NB4 (cell line): ENCODE results near the gene SPIRE2.
"Not testable (repeated sequence)": the region's sequence is repeated elsewhere in the genome, so short reads cannot be mapped to it uniquely, and the experiment has no call there.

Experiments used
- DNase-seq: peaks from one replicate; pipeline ENCODE4 v3.0.0; 2010; ENCODE audit warnings: low read depth
- H3K4me3 ChIP-seq: one replicate; pipeline ENCODE4 v1.5.1; 2011; ENCODE audit warnings: mild to moderate bottlenecking, low read depth, low read length, moderate library complexity
- MYC ChIP-seq: IDR thresholded peaks from 2 replicates; pipeline ENCODE4 v1.6.1; 2011; ENCODE audit warnings: low read depth, low read length
- POLR2A ChIP-seq: IDR thresholded peaks from 2 replicates; pipeline ENCODE4 v1.6.1; 2011; ENCODE audit warnings: mild to moderate bottlenecking; ENCODE audit not compliant: insufficient read length; ENCODE audit errors: extremely low read depth
- TF ChIP-seq, protein P1 (sequence below): IDR thresholded peaks from 2 replicates; pipeline ENCODE4 v1.6.1; 2011; ENCODE audit warnings: low read depth, low read length
- TF ChIP-seq, protein P2 (sequence below): IDR thresholded peaks from one replicate; pipeline ENCODE4 v1.5.1; 2012; ENCODE audit warnings: low read depth, low read length

Gene SPIRE2, protein sequence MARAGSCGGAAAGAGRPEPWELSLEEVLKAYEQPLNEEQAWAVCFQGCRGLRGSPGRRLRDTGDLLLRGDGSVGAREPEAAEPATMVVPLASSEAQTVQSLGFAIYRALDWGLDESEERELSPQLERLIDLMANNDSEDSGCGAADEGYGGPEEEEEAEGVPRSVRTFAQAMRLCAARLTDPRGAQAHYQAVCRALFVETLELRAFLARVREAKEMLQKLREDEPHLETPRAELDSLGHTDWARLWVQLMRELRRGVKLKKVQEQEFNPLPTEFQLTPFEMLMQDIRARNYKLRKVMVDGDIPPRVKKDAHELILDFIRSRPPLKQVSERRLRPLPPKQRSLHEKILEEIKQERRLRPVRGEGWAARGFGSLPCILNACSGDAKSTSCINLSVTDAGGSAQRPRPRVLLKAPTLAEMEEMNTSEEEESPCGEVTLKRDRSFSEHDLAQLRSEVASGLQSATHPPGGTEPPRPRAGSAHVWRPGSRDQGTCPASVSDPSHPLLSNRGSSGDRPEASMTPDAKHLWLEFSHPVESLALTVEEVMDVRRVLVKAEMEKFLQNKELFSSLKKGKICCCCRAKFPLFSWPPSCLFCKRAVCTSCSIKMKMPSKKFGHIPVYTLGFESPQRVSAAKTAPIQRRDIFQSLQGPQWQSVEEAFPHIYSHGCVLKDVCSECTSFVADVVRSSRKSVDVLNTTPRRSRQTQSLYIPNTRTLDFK

DNA sequence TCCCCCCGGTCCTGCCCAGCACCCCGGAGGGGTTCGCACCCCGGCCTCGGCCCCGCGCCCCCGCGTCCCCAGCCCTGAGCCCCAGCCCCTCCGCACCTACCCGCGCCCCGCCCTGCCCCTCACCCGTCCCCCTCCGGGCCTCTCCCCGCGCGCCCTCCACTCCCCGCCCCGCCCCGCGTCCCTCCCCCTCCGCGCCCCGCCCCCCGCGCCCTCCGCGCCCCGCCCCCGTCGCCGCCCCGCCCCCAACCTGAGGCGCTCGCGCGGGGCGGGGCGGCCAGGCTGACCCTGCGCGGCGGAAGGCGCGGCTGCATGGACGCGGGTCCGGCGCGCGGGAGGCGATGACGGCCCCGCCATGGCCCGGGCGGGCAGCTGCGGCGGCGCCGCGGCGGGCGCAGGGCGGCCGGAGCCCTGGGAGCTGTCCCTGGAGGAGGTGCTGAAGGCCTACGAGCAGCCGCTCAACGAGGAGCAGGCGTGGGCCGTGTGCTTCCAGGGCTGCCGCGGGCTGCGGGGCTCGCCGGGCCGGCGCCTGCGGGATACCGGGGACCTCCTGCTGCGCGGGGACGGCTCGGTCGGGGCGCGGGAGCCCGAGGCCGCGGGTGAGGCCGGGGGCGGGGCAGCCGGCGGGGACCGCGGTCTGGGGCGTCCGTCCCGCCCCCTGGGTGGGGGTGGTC is at the start of gene SPIRE2:
Gene SPIRE2 (plus strand): TSS at position 277 of the 671 bp plus-strand sequence. CDS start 76 bp downstream, at position 353.
- DNase-seq: peak; percentile 84
- H3K4me3 ChIP-seq: peak within 1 kb of the TSS; percentile 21
- TF ChIP-seq POLR2A: no peak
- TF ChIP-seq, protein P1, sequence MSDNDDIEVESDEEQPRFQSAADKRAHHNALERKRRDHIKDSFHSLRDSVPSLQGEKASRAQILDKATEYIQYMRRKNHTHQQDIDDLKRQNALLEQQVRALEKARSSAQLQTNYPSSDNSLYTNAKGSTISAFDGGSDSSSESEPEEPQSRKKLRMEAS: peak; percentile 65
- peak; percentile 40; the same call in 1 of the 2 replicates for TF ChIP-seq MYC

DNA sequence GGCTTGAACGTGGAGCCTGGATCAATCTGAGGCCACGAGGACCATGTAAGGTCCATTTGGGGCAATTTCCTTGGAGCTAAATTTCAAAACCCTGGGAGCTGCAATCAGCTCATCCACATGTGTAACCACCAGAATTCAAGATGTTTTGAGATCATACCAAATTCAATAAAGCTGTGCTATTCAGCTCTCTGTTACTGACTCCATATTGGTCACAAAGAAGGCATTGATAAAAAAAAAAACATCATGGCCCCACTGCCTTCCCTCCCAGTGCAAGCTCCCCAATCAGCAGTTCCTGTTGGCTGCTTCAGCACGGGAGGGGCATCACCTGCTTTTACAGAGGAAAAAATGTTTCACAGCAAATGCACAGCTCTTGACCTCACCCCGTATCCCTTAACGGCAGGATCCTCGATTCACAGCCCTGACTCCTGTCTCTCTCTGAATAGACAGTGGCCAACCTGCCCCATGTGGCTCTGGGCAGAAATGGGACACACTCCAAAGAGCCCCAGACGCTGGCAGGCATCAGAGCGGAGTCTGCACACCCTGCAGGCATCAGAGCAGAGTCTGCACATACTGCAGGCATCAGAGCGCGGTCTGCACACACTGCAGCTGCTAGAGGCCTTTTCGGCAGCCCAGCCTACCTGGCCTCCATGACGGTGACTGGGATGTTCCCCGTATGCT is 48.9 kb upstream of the SPIRE2 start:
- TF ChIP-seq, protein P2, sequence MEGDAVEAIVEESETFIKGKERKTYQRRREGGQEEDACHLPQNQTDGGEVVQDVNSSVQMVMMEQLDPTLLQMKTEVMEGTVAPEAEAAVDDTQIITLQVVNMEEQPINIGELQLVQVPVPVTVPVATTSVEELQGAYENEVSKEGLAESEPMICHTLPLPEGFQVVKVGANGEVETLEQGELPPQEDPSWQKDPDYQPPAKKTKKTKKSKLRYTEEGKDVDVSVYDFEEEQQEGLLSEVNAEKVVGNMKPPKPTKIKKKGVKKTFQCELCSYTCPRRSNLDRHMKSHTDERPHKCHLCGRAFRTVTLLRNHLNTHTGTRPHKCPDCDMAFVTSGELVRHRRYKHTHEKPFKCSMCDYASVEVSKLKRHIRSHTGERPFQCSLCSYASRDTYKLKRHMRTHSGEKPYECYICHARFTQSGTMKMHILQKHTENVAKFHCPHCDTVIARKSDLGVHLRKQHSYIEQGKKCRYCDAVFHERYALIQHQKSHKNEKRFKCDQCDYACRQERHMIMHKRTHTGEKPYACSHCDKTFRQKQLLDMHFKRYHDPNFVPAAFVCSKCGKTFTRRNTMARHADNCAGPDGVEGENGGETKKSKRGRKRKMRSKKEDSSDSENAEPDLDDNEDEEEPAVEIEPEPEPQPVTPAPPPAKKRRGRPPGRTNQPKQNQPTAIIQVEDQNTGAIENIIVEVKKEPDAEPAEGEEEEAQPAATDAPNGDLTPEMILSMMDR: no peak
- no peak for TF ChIP-seq POLR2A
- TF ChIP-seq, protein P1: no peak
- TF ChIP-seq MYC: no peak
- DNase-seq: no peak
- H3K4me3 ChIP-seq: no peak overlapping the region

DNA sequence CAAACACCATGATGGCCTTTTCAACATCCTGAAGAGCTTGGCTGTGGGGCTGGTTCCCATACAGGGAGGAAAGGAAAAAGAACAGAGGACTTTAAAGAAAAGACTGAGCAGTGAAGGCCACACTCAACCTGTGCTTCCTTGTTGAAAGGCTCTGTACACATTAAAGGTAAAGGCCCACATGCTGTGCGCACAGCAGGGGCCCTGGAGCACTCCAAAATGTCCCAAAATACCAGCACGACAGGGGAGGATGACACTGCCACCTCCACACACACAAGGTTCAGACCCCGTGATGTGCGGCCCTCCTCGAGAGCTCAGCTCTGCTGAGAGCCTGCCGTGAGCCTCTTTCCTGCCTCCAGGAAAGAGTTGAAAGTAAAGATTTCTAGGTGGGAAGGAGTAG is 48.4 kb upstream of the SPIRE2 start:
- no peak for DNase-seq
- no peak overlapping the region for H3K4me3 ChIP-seq
- TF ChIP-seq MYC: no peak
- no peak for TF ChIP-seq POLR2A
- TF ChIP-seq, protein P2: no peak
- TF ChIP-seq, protein P1: no peak

DNA sequence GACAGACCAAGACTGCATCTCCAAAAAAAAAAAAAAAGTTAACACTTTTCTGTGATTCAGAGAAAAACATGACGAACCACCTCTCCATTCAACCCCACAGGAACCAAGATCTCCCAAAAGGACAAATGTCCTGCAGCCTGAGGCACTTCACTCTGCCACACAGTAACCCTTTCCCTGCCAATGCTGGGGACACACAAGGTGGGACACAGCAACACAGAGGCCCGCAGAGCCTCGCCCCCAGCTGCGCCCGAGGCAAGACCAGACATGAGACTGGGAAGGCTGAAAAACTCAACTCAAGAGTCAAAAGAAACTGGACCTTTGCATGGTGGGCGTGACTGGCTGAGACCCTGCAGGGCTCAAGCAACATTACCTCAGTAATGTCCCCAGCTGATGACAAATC is 45.8 kb upstream of the SPIRE2 start:
- TF ChIP-seq, protein P2: no peak
- no peak for TF ChIP-seq POLR2A
- TF ChIP-seq, protein P1: no peak
- no peak for DNase-seq
- H3K4me3 ChIP-seq: no peak overlapping the region

DNA sequence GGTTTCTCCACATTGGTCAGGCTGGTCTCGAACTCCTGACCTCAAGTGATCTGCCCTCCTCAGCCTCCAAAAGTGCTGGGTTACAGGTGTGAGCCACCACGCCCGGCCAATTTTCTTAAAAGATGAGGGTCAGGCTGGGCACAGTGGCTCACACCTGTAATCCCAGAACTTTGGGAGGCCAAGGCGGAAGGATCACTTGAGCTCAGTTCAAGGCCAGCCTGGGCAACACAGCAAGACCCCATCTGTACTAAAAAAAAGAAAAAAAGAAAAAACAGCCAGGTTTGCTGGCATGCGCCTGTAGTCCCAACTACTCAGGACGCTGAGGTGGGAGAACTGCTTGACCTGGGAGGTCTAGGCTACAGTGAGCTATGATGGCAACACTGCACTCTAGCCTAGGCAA is 44.3 kb upstream of the SPIRE2 start:
- not testable (repeated sequence) for DNase-seq, H3K4me3 ChIP-seq

DNA sequence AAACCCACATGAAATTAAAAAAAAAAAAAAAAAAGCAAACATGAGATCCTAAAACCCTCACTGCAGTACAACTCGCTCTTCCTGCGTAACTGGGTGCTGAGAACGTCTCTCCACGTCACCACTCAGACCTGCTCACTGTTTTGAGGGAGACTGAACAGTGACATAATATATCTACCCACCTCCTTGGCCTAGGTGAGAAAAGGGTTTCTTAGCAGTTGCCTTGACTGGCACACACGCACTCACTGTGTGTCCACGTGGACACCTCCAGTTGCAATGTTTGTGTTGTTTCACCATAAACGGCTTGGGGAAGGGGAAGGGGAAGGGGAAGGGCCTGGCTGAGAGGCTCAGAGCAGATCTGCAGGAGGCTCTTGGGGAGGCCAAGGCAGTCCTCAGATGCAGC is 43.9 kb upstream of the SPIRE2 start:
- DNase-seq: no peak
- TF ChIP-seq MYC: no peak
- TF ChIP-seq POLR2A: no peak
- TF ChIP-seq, protein P1: no peak
- TF ChIP-seq, protein P2: no peak
- H3K4me3 ChIP-seq: no peak overlapping the region
